HG03108 (cell line): ENCODE measurements around the gene TMEM203.

ENCODE experiments used
- ATAC-seq: cut with Tn5 transposase; IDR thresholded peaks from one replicate; pipeline ENCODE4 v1.9.1; 2021; ENCODE audit warnings: moderate library complexity; ENCODE audit not compliant: unreplicated experiment

TMEM203 gene

DNA sequence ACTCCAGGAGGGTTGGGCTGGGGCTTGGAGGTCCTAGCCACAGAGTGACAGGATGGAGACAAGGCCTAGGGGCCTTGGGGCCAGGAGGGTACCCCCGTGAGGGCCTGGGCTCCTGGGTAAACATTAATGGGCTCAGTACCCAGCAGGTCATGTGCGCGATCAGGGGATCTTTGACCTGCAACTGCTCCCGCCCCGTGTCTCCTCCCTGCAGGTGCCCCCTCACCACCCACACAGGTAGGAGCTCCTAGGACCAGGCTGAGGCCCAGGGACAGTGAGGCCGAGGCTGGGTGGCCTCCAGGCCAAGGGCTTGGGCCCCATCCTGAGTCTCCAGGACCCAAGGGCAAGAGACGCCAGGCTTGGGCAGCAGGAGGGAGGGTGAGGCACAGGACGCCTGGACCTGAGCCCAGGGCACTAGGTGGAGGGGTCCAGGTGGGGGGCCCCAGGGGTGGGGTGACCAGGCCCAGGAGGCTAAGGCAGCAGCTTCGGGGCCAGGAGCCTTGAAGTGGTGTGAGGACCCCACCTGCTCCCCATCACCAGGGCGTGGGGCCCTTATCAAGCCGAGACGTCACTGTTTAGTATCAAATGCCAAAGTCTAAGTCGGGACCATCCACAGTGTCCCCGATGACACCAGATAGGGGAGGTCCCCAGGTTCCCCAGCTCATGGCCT, 25.4 kb upstream of the TMEM203 start, which contains the start of gene SLC34A3:
TSS of gene SLC34A3 (plus strand) at position 197 of the 667 bp plus-strand sequence. CDS start 802 bp downstream, outside the sequence.
- ATAC-seq, result no peak

DNA sequence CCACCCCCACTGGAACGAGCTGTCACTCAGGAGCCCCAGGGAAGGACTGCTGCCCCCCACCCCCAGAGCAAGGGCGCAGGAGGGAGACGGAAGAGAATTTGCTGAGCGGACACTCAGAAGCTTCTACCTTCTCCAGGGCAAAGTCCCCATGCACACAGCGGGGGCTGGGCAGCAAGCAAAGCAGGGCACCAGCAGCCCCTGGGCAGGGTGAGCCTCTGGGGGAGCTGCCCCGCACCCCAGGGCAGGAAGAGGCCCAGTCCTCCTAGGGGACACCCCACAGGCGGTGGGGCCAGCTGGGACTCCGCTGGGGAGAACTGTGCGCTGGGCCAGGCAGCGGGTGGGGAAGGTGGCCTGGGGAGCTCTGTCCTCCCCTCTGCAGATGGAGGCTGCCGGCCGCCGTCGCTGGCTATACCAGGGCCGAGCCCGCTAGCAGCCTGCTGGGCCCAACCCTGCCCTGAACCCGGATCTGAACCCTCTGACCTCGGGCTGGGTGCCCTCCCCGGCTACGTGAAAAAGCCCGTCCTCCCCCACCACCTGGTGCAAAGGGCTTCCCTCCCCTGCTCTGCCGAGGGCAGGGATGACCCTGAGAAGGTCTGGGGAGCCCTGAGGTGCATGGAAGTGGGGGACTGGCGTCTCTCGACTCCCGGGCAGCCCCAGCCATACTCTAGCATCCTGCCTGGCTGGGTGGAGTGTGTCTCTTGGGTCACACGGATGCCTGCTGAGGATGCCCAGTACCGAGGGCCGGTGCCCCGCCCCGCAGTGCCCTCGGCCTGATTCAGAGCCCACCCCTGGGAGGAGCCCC, 24.7 kb upstream of the TMEM203 start:
- no peak for ATAC-seq

DNA sequence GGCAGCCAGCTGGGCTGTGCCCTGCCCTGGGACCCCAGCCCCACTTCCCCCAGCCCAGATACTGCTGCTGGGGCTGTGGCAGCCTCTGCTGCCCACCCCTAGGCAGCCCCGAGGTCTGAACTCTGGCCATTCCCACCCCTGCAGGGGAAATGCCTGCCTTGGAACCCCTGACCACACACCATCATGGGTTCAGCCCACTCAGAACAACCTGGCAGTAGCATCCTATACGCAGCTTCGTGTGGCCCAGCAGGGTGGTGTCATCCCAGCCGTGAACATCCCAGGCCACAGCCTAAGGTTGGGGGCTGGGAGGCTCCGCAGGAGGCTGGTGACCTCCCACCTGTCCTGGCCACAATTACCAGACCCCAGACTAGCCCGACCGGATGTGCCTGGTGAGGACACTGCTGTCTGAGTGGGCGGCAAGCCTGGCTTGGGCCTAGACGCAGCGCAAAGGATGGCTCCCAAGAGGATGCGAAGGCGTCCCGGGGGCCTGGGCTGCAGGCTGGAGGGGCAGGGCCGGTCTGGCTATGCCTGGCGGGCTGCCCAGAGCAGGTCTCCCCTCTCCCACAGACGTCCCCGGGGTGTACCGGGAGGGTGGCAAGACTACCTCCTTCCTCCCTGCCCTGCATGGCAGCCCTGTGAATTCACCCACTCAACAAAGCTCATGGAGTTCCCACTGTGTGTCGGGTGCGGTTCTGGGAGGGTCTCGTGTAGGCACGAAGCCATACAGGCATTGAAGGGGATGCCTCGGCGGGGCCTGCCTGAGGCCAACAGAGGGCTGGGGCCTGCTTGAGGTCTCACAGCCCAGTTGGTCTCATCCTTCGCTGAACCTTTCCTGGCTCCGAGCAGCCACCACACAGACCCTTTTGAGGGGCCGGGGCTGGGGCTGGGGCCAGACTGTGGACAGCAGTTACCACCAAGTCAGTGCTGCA, 23.8 kb upstream of the TMEM203 start:
- no peak for ATAC-seq

DNA sequence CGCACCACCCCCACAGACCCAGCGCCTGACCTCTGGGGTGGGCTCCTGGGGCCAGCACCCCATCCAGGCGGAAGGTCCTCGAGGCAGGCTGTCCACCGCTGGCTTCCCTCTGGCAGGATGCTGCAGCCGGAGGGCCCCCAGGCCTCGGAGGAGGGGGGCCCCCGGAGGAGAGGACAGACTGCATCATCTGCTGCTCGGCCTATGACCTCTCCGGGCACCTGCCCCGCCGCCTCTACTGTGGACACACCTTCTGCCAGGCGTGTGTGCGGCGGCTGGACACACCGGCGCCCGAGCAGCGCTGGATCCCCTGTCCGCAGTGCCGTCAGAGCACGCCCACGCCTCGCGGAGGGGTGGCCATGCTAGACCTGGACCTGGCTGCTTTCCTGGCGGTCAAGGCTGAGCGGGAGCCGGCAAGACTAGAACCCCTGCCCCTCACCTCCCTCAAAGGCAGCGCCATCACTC, 23.1 kb upstream of the TMEM203 start:
- no peak for ATAC-seq

DNA sequence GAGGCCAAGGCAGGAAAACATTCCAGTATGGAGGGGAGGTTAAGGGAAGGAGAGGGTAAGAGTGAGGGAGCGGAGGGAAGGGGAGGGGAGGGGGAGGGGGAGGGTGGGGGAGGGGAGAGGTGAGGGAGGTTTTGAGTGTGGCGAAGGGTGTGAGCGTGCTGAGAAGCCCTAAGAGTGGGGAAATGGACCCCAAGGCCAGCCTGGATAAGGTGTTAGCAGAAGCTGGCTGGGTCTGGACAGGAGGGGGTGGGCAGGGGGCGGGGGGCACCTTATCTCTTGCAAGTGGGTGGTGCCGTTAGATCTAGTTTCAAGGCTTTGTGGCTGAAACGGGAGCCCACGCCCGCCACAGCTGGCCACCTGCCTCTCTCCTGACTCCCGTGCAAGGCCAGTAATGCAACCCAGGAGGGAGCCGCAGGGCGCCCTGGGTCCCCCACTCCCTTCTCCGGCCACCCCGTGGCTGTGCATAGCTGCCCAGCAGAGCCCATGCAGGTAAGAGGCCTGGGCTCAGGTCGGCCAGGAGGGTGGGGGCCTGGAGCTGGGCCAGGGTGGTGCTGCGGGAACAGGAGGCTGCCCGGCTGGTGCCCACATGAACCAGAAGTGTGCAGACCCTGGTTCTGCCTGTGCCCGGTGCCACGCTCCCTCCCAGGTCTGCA, 22.5 kb upstream of the TMEM203 start:
- ATAC-seq, result no peak

DNA sequence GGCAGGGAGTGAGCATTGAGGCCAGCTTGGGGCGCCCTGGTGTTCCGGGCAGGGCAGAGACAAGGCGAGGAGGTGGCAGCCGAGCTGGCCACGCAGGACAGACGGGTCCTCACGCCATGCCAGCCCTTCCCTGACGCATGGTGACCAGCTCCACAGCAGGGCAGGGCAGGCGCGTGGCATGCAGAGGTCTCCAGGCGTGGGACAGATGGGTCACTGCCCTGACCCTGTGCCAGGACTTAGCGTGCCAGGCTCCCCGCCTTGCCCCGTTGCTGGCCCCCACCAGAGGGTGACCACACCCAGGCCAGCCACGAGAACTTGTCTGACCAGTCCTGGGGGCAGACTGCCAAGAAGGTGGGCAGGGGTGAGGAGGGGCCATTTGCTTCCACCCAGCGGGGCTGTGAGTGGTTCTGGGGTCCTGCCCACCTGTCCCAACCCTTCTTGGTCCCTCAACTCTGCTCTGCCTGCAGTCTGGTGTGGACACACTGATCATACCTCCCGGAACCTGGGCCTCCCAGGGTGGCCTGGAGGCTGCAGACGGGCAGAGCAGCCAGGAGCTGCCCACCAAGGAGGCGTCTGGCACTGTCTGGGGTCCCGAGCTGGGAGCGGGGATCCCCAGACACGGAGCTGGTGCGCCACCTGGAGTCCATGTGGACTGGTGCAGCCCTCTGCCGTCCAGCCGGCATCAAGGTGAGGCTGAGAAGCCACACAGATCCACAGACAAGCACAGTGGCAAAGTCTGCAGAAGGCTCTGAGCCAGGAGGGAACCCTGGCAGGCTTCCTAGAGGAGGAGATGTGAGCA, 21.8 kb upstream of the TMEM203 start, which contains the start of gene RNF224:
TSS of gene RNF224 (plus strand) at position 449 of the 799 bp plus-strand sequence. CDS start 834 bp downstream, outside the sequence.
- no peak for ATAC-seq

DNA sequence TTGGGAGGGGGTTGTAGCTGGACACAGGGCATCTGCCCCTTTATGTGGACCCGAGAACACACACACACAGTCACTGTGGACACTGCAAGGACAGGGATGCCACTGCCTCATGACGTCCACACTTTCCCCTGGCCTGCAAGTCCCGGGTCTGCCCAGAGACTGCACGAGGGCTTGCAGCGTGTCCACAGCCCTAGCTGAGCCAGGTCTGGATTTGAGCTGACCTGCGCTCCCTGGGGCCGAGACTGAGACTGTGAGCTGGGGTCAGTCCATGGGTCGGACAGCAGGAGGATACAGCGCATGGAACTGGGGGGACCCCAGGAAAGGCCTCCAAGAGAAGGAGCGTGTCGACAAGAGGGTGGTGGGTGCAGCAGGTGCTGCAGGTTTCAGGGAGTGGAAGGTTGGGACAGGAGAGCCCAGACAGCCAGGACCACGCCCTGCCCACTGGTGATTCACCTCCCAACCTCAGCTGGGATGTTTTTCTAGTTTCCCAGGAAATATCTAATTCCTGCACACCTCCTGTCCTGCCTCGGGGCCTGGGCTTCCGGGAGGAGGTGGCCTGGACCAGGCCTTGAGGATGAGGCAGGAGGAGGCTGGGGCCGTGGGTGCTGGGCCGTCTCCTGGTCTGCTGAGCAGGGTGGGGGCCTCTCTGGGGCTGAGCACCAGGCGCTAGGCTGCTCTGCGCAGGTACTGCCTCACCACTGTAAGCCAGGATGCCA, 21.0 kb upstream of the TMEM203 start:
- ATAC-seq, result no peak

DNA sequence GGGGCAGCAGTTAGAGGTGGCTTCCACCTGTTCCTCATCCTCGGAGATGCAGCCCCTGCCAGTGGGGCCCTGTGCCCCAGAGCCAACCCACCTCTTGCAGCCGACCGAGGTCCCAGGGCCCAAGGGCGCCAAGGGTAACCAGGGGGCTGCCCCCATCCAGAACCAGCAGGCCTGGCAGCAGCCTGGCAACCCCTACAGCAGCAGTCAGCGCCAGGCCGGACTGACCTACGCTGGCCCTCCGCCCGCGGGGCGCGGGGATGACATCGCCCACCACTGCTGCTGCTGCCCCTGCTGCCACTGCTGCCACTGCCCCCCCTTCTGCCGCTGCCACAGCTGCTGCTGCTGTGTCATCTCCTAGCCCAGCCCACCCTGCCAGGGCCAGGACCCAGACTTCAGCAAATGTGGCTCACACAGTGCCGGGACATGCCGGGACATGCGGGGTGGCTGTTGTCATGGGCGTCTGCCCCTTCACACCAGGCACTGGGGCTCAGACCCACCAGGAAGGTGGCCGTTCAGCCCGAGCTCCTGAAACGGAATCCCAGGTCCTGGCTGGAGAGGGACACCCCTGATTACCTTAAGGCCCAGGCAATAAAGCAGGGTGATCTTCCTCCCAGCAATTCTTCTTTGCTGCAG, 20.4 kb upstream of the TMEM203 start:
- ATAC-seq, result no peak

DNA sequence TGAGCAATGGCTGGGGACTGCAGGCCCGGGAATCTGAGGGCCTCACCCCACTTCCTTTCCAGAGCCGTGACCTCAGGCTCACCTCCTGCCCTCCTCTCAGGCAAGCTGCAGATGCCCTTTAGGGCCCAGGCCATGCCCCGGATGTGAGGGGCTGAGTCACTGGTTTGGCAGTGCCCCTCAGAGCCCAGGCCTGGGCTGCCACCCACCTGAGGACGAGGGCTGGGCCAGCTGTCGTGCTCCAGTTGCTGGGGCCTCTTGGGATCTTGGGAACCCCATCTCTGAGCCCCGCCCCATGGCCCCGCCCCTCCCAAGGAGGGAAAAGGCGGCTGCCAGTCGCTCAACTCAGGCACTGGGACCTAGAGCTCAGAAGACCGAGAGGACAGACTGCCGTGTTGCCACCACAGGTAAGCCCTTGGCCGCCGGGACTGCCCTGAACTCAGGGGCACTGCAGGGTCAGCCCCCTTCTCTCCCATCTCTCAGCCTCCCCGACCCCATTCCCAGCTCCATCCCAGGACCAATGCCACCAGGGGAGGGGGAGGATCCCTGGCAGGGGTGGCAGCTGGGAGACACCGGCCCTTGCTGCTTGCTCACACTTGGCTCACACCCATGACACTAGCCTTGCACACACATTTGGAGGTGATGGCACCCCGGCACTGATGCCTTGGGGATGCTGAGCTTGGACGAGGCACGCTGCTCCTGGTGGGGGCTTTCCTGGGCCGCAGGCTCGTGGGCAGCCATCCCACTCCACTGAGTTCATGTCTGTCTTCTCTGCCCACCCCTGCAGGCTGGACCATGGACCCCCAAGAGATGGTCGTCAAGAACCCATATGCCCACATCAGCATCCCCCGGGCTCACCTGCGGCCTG, 19.6 kb upstream of the TMEM203 start, which contains the start of gene CYSRT1:
TSS of gene CYSRT1 (plus strand) at position 345 of the 865 bp plus-strand sequence. CDS start at position 793, 448 bp downstream.
- no peak for ATAC-seq

DNA sequence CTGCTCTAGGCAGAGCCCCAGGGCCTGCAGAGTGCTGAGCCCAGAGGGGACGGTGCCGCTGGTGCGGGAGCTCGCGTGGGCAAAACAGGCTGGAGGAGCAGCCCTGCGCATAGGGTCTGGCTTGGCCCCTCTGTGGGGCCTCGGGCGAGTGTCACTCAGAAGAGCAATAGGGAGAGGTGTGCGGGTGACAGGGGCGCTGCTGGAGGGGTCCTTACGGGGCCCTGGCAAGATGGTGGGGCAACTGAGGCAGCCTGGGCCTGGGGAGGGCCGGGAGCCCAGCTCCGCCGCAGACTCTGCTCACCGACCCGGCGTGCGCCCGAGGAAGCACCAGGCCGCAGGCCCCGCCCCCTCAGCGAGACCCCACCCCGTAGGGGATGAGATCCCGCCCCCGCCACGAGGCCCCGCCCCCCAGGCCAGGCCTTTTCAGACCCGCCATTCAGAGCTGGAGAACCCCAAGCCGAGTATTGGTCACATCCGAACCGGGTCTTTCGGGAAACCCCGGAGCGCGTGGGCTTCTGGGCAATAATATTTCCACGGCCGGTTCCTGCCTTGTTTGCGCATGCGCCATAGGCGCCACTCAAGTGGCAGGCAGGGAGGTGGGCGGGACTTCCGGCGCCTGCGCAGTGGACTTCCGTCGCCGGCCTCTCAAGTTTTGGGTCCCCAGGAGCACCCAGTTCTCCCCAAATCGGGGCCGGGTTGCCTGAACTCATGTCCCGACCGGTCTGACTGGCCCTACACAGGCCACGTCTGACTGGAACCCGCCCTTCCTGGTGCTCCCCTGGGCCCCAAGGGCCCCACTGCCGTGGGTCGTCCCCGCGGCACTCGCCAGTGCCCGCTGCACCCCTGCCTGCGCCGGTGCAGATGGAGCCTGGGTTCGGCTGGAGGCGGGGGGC, 17.9 kb upstream of the TMEM203 start:
- ATAC-seq, result peak; percentile 76

DNA sequence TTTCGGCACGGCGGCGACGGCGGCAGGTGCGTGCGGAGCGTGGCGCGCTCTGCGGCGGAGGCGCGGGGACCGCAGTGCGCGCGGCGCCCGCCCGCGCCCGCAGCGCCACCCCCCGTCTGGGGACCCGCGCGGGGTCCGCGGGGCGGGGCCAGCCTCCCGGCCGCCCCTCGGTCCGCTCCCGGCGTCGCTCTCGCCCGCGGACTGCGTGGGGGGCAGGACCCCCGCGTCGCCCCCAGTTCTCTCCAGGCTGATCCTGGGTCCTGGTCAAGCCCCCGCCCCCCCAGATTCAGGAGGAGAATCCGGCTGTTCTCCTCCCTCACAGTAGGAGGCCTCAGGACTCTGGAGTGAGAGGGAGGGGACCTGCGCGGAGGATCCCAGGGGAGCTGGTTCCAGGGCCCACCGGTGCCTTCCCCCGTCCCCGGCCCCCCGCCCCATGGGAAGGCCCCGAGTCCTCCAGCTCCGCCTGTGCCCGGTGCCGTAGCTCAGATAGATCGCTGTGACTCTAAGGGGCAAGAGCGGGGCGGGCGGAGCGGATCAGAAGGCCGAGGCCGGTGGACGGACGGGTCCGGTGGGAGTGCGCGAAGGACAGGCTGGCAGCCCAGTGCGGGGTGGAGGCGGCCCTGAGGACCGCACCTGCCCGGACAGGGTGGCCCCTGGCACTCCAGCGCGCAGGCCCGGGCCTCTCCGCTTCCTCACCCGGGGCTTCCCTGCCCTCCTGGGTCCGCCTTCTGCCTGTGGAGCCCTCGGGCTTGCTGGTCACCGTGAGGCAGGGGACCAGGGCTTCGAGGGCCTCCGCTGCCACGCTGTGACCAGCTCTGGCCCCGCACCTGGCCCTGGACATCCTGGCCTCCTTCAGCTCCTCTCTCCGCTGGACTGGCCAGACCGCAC, 17.0 kb upstream of the TMEM203 start, which contains the start of gene RNF208:
TSS of gene RNF208 (minus strand) at position 51 of the 888 bp plus-strand sequence. CDS start 1,028 bp downstream, outside the sequence.
- ATAC-seq, result peak; percentile 4

DNA sequence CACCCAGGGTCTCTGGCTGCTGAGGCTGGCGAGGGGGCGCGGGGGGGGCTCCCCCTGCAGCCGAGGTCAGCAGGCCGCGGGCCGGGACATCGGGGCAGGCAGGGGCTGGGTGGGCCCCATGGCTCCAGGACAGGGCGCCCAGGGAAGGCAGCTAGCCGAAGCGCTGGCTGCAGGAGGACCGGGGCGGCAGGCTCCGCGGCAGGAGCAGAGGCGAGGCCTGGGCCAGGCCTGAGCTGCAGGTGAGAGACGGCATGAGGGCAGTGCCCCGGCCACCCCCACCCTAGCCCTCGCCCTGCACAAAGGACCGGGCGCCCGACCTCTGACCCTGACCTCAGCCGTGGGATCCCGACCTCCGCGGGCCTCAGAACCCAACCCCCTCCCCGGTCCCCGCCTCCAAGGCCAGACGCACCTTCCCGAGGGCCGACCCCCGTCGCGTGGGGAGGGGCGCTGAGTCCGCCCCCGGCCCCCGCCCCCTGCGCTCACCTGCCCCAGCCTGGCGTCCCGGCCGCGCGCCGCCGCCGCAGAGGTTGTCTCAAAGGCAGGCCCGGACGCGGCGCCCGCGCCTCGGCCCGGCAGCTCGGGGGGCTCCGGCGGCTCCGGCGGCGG, 16.2 kb upstream of the TMEM203 start:
- no peak for ATAC-seq

DNA sequence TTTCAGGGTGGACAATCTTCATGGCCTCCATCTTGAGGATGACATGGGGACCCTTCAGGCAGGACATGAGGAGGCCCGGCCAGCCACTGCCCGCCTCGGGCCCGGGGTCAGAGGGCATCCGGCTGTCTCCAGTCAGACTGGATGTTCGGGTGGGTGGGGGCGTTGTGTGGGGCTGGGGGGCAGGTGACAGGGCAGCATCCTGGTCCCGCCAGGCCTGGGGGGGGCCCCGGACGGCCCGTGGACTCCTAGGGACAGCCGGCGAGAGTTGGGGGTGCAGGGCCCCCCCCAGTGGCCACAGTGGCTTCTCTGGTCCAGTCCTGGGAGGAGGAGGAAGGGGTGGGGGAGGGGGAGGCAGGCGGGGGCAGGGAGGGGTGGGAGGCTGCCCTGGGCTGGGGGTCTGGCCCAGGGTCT, 15.7 kb upstream of the TMEM203 start:
- no peak for ATAC-seq

DNA sequence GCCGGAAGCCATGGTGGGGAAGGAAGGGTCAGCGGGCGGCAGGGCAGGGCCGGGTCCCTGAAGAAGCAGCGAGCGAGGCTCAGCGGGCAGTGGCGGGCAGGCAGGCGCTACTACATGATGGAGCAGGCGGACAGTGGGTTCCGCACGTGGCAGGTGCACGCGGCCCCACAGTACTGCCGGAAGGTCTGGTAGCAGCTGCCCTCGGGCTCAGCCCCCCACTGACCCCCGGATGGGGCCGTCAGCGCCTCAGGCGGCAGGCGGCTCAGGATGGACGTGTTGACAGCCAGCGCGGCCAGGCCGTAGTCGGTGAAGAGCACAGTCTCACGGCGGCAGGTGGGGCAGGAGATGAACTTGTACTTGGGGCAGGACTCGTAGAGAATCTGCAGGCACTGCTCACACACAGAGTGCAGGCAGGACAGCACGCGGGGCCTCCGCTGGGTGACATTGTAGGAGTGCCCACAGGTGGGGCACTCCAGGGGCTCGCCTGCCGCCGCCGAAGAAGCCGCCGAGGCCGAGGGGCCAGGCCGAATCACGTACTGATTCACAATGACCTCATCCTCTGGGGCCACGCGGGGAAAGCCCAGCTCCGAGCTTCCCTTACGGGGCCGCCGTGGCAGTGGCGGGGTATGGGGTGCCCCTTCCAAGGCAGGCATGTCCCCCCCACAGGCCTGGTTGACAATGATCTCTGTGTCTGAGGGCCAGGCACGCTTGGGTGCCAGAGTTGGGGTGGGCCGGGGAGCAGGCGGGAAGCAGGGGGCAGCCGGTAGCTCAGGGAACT, 15.1 kb upstream of the TMEM203 start:
- ATAC-seq, result no peak
